H9 (cell line): Measurements from ENCODE around the gene SPTBN1. TPM values are rescaled to one million over a fixed set of nuclear protein-coding genes. Genes with fewer than 3 reads are reported as not detected.

Experiments used
- DNase-seq: peaks from one replicate; pipeline ENCODE4 v3.0.0-alpha.2; 2017
- H2AFZ ChIP-seq: one replicate; pipeline ENCODE4 v1.6.1; 2013; ENCODE audit warnings: mild to moderate bottlenecking, low read length, control low read depth, moderate library complexity
- H2AK5ac ChIP-seq: 2 replicates; pipeline ENCODE4 v1.6.1; 2013; ENCODE audit warnings: low read length, control low read depth, mixed read lengths; ENCODE audit not compliant: insufficient read length
- H2BK120ac ChIP-seq: one replicate; pipeline ENCODE4 v1.6.1; 2013; ENCODE audit warnings: low read depth, mild to moderate bottlenecking, low read length, control low read depth, inconsistent platforms; ENCODE audit not compliant: poor library complexity, severe bottlenecking
- H2BK12ac ChIP-seq: 2 replicates; pipeline ENCODE4 v1.6.1; 2013; ENCODE audit warnings: low read length, control low read depth, mixed read lengths, low read depth; ENCODE audit not compliant: insufficient read length
- H2BK15ac ChIP-seq: 2 replicates; pipeline ENCODE4 v1.6.1; 2013; ENCODE audit warnings: low read depth, low read length, control low read depth
- H2BK20ac ChIP-seq: one replicate; pipeline ENCODE4 v1.6.1; 2013; ENCODE audit warnings: low read depth, mild to moderate bottlenecking, low read length, control low read depth, inconsistent platforms; ENCODE audit not compliant: poor library complexity, severe bottlenecking
- H2BK5ac ChIP-seq: 2 replicates; pipeline ENCODE4 v1.6.1; 2013; ENCODE audit warnings: low read length, control low read depth, mixed read lengths; ENCODE audit not compliant: insufficient read length
- H3K14ac ChIP-seq: 2 replicates; pipeline ENCODE4 v1.6.1; 2013; ENCODE audit warnings: low read length, control low read depth; ENCODE audit not compliant: insufficient read depth
- H3K18ac ChIP-seq: 2 replicates; pipeline ENCODE4 v1.6.1; 2013; ENCODE audit warnings: low read depth, mild to moderate bottlenecking, mixed read lengths, low read length, control low read depth; ENCODE audit not compliant: insufficient read length
- H3K23ac ChIP-seq: 2 replicates; pipeline ENCODE4 v1.6.1; 2013; ENCODE audit warnings: low read length, control low read depth, mixed read lengths, low read depth; ENCODE audit not compliant: insufficient read length
- H3K23me2 ChIP-seq: 2 replicates; pipeline ENCODE4 v1.6.1; 2013; ENCODE audit warnings: low read depth, mild to moderate bottlenecking, mixed read lengths, low read length, control low read depth; ENCODE audit not compliant: insufficient read length, poor library complexity, severe bottlenecking
- H3K27ac ChIP-seq: 2 replicates; pipeline ENCODE4 v1.5.1; 2013; ENCODE audit warnings: low read length, control low read depth, mixed read lengths, low read depth; ENCODE audit not compliant: insufficient read length
- H3K27me3 ChIP-seq: 2 replicates; pipeline ENCODE4 v1.6.1; 2013; ENCODE audit warnings: low read length, control low read depth, inconsistent platforms; ENCODE audit not compliant: insufficient read depth
- H3K4ac ChIP-seq: 2 replicates; pipeline ENCODE4 v1.6.1; 2013; ENCODE audit warnings: low read depth, mild to moderate bottlenecking, control low read depth, inconsistent platforms, low read length, moderate library complexity
- H3K4me1 ChIP-seq: 2 replicates; pipeline ENCODE4 v1.6.1; 2013; ENCODE audit warnings: low read length, control low read depth, inconsistent platforms; ENCODE audit not compliant: insufficient read depth
- H3K4me2 ChIP-seq: 2 replicates; pipeline ENCODE4 v1.6.1; 2013; ENCODE audit warnings: low read length, control low read depth, mixed read lengths; ENCODE audit not compliant: insufficient read length, insufficient read depth
- H3K56ac ChIP-seq: 2 replicates; pipeline ENCODE4 v1.6.1; 2013; ENCODE audit warnings: low read depth, mild to moderate bottlenecking, mixed read lengths, low read length, control low read depth; ENCODE audit not compliant: insufficient read length
- H3K79me1 ChIP-seq: 2 replicates; pipeline ENCODE4 v1.6.1; 2013; ENCODE audit warnings: low read depth, mild to moderate bottlenecking, moderate library complexity, low read length, control low read depth, inconsistent platforms; ENCODE audit not compliant: insufficient read depth, poor library complexity, severe bottlenecking
- H3K79me2 ChIP-seq: 2 replicates; pipeline ENCODE4 v1.6.1; 2013; ENCODE audit warnings: low read length, control low read depth, inconsistent platforms; ENCODE audit not compliant: insufficient read depth
- H3K9ac ChIP-seq: 2 replicates; pipeline ENCODE4 v1.6.1; 2013; ENCODE audit warnings: low read length, control low read depth, mixed read lengths; ENCODE audit not compliant: insufficient read length; ENCODE audit errors: extremely low read depth
- H3K9me3 ChIP-seq: one replicate; pipeline ENCODE4 v1.6.1; 2013; ENCODE audit warnings: low read depth, low read length, inconsistent platforms; ENCODE audit not compliant: control insufficient read depth
- H3T11ph ChIP-seq: one replicate; pipeline ENCODE4 v1.6.1; 2013; ENCODE audit warnings: mild to moderate bottlenecking, low read length, control low read depth, inconsistent platforms
- H4K20me1 ChIP-seq: one replicate; pipeline ENCODE4 v1.6.1; 2013; ENCODE audit not compliant: control insufficient read depth, insufficient read length, insufficient read depth
- H4K5ac ChIP-seq: 2 replicates; pipeline ENCODE4 v1.6.1; 2013; ENCODE audit warnings: low read depth, mild to moderate bottlenecking, mixed read lengths, low read length, control low read depth; ENCODE audit not compliant: insufficient read length
- H4K8ac ChIP-seq: replicated peaks from 2 replicates; pipeline ENCODE4 v1.6.1; 2013; ENCODE audit warnings: low read length, control low read depth, mixed read lengths, low read depth; ENCODE audit not compliant: insufficient read length
- H4K91ac ChIP-seq: 2 replicates; pipeline ENCODE4 v1.6.1; 2013; ENCODE audit warnings: low read depth, mild to moderate bottlenecking, moderate library complexity, mixed read lengths, low read length, control low read depth; ENCODE audit not compliant: insufficient read length
- H3K27ac Mint-ChIP-seq, 3 experiments: 2 replicates in 2 of 3; 3 replicates in 1 of 3; pipeline ENCODE4 v1.8.0; 2020 to 2021; ENCODE audit warnings: mixed read lengths in 3 of 3, mild to moderate bottlenecking in 1 of 3, moderate library complexity in 1 of 3
- H3K27me3 Mint-ChIP-seq: 2 replicates; pipeline ENCODE4 v1.8.0; 2021; ENCODE audit warnings: low read depth, mild to moderate bottlenecking, moderate library complexity, mixed read lengths
- H3K36me3 Mint-ChIP-seq, 3 experiments: 2 replicates in 2 of 3; 3 replicates in 1 of 3; pipeline ENCODE4 v1.8.0; 2020 to 2021; ENCODE audit warnings: low read depth in 3 of 3, mixed read lengths in 3 of 3; ENCODE audit not compliant: insufficient read depth in 1 of 3
- H3K4me1 Mint-ChIP-seq, 2 experiments: 2 replicates each; pipeline ENCODE4 v1.8.0; 2020; ENCODE audit warnings: mixed read lengths in 2 of 2
- H3K4me3 Mint-ChIP-seq, 2 experiments: 2 replicates in 1 of 2; 3 replicates in 1 of 2; pipeline ENCODE4 v1.8.0; 2020 to 2021; ENCODE audit warnings: mild to moderate bottlenecking in 2 of 2, mixed read lengths in 2 of 2, moderate library complexity in 1 of 2
- H3K9me3 Mint-ChIP-seq, 2 experiments: 2 replicates in 1 of 2; 3 replicates in 1 of 2; pipeline ENCODE4 v1.8.0; 2020; ENCODE audit warnings: mild to moderate bottlenecking in 2 of 2, mixed read lengths in 2 of 2, moderate library complexity in 1 of 2
- WGBS: extraction: QIAGEN DNeasy Blood & Tissue Kit; methylation state at CpG from one replicate; pipeline ENCODE4 v1.1.7; 2013; ENCODE audit warnings: missing lambda C conversion rate, low lambda C conversion rate, mixed read lengths; ENCODE audit not compliant: insufficient read length; ENCODE audit errors: extremely low coverage; 5-methylcytosine and 5-hydroxymethylcytosine counted together
- total RNA-seq: library from RNA; stranded (reverse); gene quantifications from 2 replicates; pipeline ENCODE4 v1.2.1, GENCODE V29; 2021
- TF ChIP-seq, protein P1 (sequence below): fragments of 200-600 bp; sonication (generic); conservative IDR thresholded peaks from 3 replicates; pipeline ENCODE4 v1.8.0; 2021; ENCODE audit warnings: antibody characterized with exemption, mild to moderate bottlenecking

SPTBN1 gene
- total RNA-seq, 1 experiment from 2014 or later: 164 TPM

DNA sequence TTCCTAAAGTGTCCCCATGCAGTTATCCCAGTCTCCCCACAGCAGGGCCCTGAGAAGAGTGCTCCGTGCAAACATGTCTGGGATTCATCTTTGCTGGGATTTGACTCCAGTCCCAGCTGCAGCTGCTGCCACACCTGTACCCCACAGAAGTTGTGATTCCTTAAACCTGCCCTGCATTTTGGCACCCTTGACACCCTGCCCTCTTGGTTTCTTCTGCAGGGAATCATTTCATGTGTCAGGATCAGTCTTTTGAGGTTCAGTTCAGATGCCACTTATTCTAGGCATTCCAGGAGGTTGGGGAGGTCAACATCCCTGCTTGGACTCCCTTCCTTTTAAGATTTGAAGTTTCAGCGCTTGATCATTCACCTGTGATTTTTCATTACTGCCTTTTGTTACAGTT, 108.3 kb downstream of the SPTBN1 start:
- Histone ChIP-seq H4K5ac (no peak overlapping the region), H3K4me2 (no peak overlapping the region), H2BK120ac (no peak overlapping the region), H3K23ac (no peak overlapping the region), H3K18ac (no peak overlapping the region), H2AFZ (no peak overlapping the region), H3K4ac (no peak overlapping the region), H3K79me1 (peaks cover 10% of the 10 kb centered on the region), H2BK5ac (no peak overlapping the region), H2BK12ac (no peak overlapping the region), H3K27me3 (no peaks in the 10 kb centered on the region), H2BK20ac (no peak overlapping the region), H3K79me2 (peaks cover 46% of the 10 kb centered on the region; the same call in 1 of the 2 replicates), H3K9me3 (no peaks in the 10 kb centered on the region), H2BK15ac (no peak overlapping the region), H3K14ac (no peak overlapping the region), H3K4me1 (peaks cover 4% of the 10 kb centered on the region; the same call in 1 of the 2 replicates), H3K27ac (no peak overlapping the region), H3K56ac (no peak overlapping the region), H4K20me1 (no peaks in the 10 kb centered on the region), H4K8ac (no peak overlapping the region), H3K9ac (no peak overlapping the region), H3K23me2 (peaks cover 12% of the 10 kb centered on the region), H3T11ph (no peak overlapping the region), H2AK5ac (no peak overlapping the region), H4K91ac (no peak overlapping the region)
- Mint-ChIP-seq H3K27ac (peak overlapping the region in 2 of 3 experiments; percentile 17 to 28; a peak in 1 of 7 replicates), H3K4me1 (peaks cover 53 to 65% of the 10 kb centered on the region in 2 experiments), H3K27me3 (no peaks in the 10 kb centered on the region), H3K36me3 (peaks cover 2 to 16% (median 3%) of the 10 kb centered on the region in 3 experiments; a peak in 4 of 7 replicates), H3K9me3 (no peaks in the 10 kb centered on the region), H3K4me3 (no peak overlapping the region; a peak in 1 of 5 replicates)
- TF ChIP-seq, protein P1, sequence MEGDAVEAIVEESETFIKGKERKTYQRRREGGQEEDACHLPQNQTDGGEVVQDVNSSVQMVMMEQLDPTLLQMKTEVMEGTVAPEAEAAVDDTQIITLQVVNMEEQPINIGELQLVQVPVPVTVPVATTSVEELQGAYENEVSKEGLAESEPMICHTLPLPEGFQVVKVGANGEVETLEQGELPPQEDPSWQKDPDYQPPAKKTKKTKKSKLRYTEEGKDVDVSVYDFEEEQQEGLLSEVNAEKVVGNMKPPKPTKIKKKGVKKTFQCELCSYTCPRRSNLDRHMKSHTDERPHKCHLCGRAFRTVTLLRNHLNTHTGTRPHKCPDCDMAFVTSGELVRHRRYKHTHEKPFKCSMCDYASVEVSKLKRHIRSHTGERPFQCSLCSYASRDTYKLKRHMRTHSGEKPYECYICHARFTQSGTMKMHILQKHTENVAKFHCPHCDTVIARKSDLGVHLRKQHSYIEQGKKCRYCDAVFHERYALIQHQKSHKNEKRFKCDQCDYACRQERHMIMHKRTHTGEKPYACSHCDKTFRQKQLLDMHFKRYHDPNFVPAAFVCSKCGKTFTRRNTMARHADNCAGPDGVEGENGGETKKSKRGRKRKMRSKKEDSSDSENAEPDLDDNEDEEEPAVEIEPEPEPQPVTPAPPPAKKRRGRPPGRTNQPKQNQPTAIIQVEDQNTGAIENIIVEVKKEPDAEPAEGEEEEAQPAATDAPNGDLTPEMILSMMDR: no peak
- WGBS: no CpG with 5 or more reads among the region's 2 CpGs
- DNase-seq: no peak
